Measurements from ENCODE around the gene TMEM17. TPM values are rescaled to one million over a fixed set of nuclear protein-coding genes. Genes with fewer than 3 reads are reported as not detected.

TMEM17 gene
- total RNA-seq, 1 donor from 2014 or later = 1.7 TPM

GRCh38 chr2:62462211-62462610 is 43.8 kb downstream of the TMEM17 start:
- ATAC-seq (ENCODE audit: poor library complexity) = no peak
- no peak for DNase-seq
- intact Hi-C loops (cut with DNase I) = no loop called here

GRCh38 chr2:62461707-62462106 is 44.3 kb downstream of the TMEM17 start:
- ATAC-seq (ENCODE audit: poor library complexity) = peak; percentile 42
- intact Hi-C loops (cut with DNase I) = no loop called here
- peak; percentile 57 for DNase-seq

DNA sequence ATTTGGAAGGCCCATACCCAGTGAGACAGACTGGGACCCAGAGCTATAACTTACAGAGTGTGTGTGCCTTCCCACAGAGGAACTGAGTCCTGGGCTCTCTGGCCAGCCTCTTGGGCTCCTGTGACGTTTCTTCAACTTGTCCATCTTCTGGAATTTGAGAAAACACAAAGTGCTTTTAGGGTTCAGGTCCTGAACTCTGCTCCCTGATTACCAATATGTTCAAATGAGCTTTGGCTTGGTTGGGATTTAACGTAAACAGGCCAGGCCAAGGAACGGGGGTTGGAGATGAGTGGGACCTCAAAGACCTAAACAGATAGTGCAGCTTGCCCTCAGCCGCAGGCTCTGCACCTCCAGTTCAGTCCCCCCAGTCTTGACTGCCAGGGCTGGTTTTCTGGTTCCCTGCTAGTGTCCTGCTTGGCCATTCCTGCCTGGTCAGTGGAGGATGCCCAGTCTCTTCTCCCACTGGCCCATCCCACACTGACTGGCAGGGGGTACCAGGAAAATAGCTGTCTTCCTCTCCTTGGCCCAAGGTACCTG is 44.9 kb downstream of the TMEM17 start:
- no peak for DNase-seq
- intact Hi-C loops (cut with DNase I) = no loop called here
- ATAC-seq (ENCODE audit: poor library complexity) = no peak

- intact Hi-C loops (cut with DNase I) = no loop called here
- ATAC-seq (ENCODE audit: poor library complexity) (no peak), DNase-seq (no peak)
Measured at GRCh38 chr2:62460175-62460574, 45.8 kb downstream of the TMEM17 start.

DNA sequence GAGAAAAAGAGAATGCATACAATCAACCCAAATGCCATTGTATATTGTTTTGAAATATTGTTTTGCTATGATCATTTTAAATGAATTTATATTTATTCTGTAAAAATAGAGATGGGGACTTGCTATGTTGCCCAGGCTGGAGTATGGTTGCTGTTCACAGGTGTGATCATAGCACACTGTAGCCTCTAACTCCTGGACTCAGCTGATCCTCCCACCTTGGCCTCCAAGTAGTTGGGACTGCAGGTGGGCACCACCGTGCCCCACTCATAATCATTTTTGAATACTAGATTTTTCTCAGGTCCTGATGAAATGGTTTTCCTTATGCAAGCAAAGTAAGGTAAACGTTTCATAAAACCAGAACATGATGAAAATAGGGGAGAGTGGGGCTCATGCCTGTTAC is 46.3 kb downstream of the TMEM17 start:
- no peak for DNase-seq
- no peak for ATAC-seq (ENCODE audit: poor library complexity)
- intact Hi-C loops (cut with DNase I) = no loop called here

GRCh38 chr2:62459106-62459505 is 46.9 kb downstream of the TMEM17 start:
- DNase-seq = no peak
- peak; percentile 19 for ATAC-seq (ENCODE audit: poor library complexity)
- intact Hi-C loops (cut with DNase I) = no loop called here

- peak; percentile 62 for ATAC-seq (ENCODE audit: poor library complexity)
- intact Hi-C loops (cut with DNase I) = no loop called here
- DNase-seq = peak; percentile 77
Measured at GRCh38 chr2:62458671-62459081, 47.3 kb downstream of the TMEM17 start.

DNA sequence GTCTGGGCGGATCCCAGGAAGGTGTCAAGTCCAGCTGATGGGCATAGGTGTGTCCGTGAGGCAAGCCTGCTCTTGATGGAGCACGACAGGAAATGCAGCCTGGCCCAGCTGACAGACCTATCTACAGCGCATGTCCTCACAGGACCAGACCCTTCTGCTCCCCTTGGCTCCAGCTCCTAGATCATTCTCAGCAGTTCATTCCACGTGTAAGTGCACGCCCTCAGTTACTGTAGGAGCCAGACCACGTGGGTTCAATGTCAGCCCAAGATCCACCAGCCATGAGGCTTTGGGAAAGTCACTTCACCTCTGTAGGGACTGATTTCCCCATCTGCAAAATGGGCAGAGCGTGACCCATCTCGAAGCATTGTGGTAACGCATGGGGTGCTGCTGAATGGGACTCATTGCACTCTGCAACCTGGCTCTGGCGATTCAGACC is 47.8 kb downstream of the TMEM17 start:
- ATAC-seq (ENCODE audit: poor library complexity) (no peak), DNase-seq (no peak)
- intact Hi-C loops (cut with DNase I) = no loop called here

DNA sequence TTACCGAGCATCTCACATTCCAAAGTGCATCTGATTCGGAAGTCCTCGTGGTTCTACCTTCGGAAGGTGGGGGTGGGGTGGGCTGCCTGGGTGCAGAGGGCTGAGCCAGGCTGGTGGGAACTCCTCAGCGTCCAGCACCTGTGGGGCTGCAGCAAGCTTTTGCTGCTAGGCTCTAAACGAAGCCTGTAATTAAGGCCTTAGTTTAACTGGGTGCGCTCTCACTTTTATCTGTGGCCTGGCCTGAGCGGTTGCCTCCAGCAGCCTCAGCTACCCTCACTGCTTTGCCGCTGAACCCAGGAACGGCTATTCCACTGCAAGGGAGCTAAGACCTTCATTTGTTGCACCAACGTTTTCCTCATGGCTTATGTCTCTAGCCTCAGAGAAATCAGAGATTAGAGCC is 48.4 kb downstream of the TMEM17 start:
- intact Hi-C loops (cut with DNase I) = loop anchor here (2.0 kb wide), 1 partner anchor 317 kb away; no protein-coding TSS in a partner anchor
- ATAC-seq (ENCODE audit: poor library complexity) (no peak), DNase-seq (no peak)

- peak; percentile 95 for ATAC-seq (ENCODE audit: poor library complexity)
- peak; percentile 84 for DNase-seq
- intact Hi-C loops (cut with DNase I) = loop anchor here (2.0 kb wide), 1 partner anchor 318 kb away; no protein-coding TSS in a partner anchor
Measured at GRCh38 chr2:62456721-62457539, 49.1 kb downstream of the TMEM17 start.

DNA sequence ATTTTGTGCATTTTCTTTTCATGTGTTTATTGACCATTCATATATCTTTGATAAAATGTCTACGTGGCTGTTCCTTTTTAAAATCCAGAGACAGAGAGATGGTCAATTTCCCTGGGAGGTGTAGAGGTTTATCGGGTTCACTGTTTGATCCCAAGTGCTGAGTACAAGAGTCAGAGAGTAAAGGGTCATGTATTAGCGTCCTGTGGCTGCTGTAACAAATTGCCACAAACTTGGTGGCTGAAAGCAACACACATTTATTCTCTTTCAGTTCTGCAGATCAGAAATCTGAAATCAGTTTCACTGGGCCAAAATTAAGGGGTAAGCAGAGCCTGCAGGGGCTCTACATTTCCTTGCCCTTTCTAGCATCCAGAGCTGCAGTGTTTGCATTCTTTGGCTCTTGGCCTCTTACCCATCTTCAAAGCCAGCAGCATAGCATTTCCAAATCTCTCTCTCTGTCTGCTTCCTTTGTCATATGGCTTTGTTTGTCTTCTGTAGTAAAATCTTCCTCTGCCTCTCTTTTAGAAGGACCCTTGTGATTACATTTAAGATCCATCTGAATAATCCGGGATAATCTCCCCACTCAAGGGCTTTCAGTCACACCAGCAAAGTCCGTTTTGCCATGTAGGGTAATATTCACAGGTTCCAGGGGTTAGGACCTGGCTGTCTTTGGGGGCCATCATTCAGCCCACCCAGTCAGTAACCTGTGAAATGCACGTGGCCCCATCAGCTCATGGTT is 49.9 kb downstream of the TMEM17 start:
- ATAC-seq (ENCODE audit: poor library complexity) = no peak
- intact Hi-C loops (cut with DNase I) = loop anchor here (2.0 kb wide), 1 partner anchor 319 kb away; no protein-coding TSS in a partner anchor
- no peak for DNase-seq

DNA sequence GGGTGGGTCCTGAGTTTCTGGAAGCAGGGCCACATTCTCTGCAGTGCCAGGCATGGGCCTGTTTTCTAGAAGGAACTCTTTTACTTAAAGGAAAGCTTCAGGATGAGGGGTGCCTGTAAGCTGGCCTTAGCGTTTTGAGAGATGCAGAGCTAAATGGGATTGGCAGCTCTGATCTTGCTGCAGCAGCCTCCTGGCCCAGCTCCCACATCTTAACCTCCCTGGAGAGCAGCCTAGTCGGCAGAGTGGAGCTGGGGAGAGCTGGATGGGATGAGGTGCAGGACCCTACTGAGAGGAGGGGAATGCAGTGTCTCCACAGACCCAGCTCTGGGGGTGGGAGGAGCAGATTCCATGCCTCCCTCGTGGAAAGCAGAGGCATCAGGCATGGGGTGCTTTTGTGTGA is 52.0 kb downstream of the TMEM17 start:
- intact Hi-C loops (cut with DNase I) = no loop called here
- no peak for ATAC-seq (ENCODE audit: poor library complexity)
- no peak for DNase-seq

DNA sequence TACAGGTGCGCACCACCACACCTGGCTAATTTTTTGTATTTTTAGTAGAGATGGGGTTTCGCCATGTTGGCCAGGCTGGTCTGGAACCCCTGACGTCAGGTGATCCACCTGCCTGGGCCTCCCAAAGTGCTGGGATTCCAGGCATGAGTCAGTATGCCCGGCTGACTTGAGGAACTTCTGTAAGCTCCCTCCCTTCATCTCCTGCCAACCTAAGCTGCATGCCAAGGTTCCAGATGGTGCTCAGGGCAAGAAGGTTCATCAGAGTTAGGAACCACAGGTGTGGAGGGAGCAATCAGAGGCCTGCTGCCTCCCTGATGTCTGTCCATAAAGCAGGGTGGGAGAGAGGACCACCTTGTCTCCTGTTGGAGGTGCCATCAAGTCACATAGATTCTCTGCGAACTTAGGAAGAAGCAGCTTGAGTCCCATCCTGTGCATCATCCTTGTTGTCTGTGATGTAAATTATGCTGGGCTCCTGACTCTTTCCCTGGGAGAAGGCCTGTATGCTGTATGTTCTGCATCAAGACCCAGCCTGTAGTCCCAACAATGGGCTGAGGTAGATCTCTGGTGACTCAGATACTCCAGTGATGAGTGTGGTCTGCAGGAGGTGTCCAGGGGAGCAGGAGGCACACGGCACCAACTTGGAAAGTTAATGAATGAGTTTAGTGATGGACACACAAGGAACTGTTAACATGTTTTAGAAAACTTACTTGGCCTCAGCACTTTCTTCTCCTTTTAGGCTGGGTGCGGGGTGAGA is 53.1 kb downstream of the TMEM17 start:
- ATAC-seq (ENCODE audit: poor library complexity) (no peak), DNase-seq (no peak)
- intact Hi-C loops (cut with DNase I) = no loop called here

DNA sequence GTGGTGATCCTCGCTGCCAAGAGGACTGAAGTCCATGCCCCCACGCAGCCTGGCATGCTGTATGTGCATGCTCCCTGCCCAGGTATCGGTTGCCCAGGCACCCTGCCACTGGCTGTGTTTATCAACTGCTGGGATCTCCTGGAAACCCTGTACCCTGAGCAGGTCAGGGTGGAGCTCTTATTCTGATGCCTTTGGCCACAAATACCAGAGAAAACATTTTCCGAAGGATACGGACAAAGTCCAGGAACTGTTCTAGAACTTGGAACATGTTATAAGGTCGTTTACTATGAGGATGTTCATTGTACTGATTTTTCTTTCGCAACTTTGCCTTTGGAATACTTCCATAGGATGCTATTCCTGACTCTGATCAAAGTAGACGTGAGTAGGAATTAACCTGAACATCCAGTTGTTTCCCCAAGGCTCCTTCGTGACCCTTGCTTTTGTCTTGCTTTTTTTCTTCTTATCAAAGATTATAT is 55.2 kb downstream of the TMEM17 start:
- DNase-seq (no peak), ATAC-seq (ENCODE audit: poor library complexity) (no peak)
- intact Hi-C loops (cut with DNase I) = no loop called here

Other genes starting within 250 kb of the TMEM17 start
- gene EHBP1, start 199.5 kb upstream of the TMEM17 start, total RNA-seq = 26.1 TPM

Data from Right ventricle myocardium superior (tissue), 1 donor.